ENCODE results near the gene MGAT4C.

GRCh38 chr12:85923767-85924331 is 332.3 kb downstream of the MGAT4C start:
- peak in 3 of 4 experiments; percentile 7 to 19 (median 14) for TF ChIP-seq CTCF (IDR thresholded peaks at IDR 0.05)
- TF ChIP-seq POLR2A (IDR thresholded peaks at IDR 0.05), result no peak
